Right lobe of liver (tissue), 6 donors: Measurements from ENCODE around the gene CERK. TPM values are rescaled to one million over a fixed set of nuclear protein-coding genes. Genes with fewer than 3 reads are reported as not detected.

Source experiments
- ATAC-seq, 4 donors: fragments of 200-7000 bp; cut with Tn5 transposase; one replicate each; pipeline ENCODE4 v1.9.1; 2020; ENCODE audit warnings: mild to moderate bottlenecking in 4 of 4, moderate library complexity in 4 of 4
- DNase-seq, 3 donors: peaks; one replicate each; pipeline ENCODE4 v3.0.0-alpha.2; 2020
- H3K27ac ChIP-seq, 3 donors: fragments of 200-600 bp; one replicate each; pipeline ENCODE4 v1.8.0; 2022
- H3K27me3 ChIP-seq, 2 donors: fragments of 200-600 bp; one replicate each; pipeline ENCODE4 v1.8.0; 2022
- H3K36me3 ChIP-seq, 4 donors: fragments of 200-600 bp; sonication (generic) in 1 of 4; one replicate each; pipeline versions ENCODE4 v1.5.1 to v1.8.0; 2017 to 2022; ENCODE audit warnings: control low read depth in 1 of 4
- H3K4me1 ChIP-seq, 4 donors: fragments of 200-600 bp; sonication (generic) in 1 of 4; one replicate each; pipeline versions ENCODE4 v1.5.1 to v1.8.0; 2017 to 2022; ENCODE audit warnings: control low read depth in 1 of 4
- H3K4me3 ChIP-seq, 3 donors: fragments of 200-600 bp; one replicate each; pipeline ENCODE4 v1.8.0; 2022
- H3K9me3 ChIP-seq, 4 donors: fragments of 200-600 bp; sonication (generic) in 1 of 4; one replicate each; pipeline versions ENCODE4 v1.5.1 to v1.8.0; 2017 to 2022; ENCODE audit warnings: control low read depth in 1 of 4
- CTCF ChIP-seq, 4 donors: fragments of 200-600 bp in 3 of 4; fragments of 450-650 bp in 1 of 4; IDR thresholded peaks; one replicate each; pipeline versions ENCODE4 v1.5.1 to v1.8.0; 2016 to 2022; ENCODE audit warnings: antibody characterized with exemption in 4 of 4, mild to moderate bottlenecking in 2 of 4
- POLR2A ChIP-seq: fragments of 450-650 bp; IDR thresholded peaks from one replicate; pipeline ENCODE4 v1.6.1; 2017; ENCODE audit warnings: antibody characterized with exemption, mild to moderate bottlenecking
- WGBS: methylation state at CpG from one replicate; pipeline ENCODE4 v1.1.6; 2018; ENCODE audit warnings: low coverage, low lambda C conversion rate; ENCODE audit not compliant: insufficient coverage; ENCODE audit errors: missing lambda C conversion rate; 5-methylcytosine and 5-hydroxymethylcytosine counted together
- intact Hi-C, 2 donors: fragments of 100-400 bp; cut with DNase I; formaldehyde crosslinking; loops; one replicate each; pipeline versions ENCODE4 v1.11.2 to v1.14.1; 2022
- total RNA-seq, 6 experiments: library from RNA; depleted of rRNA in 2 of 6; stranded (reverse); fragments of >200 nt in 2 of 6; fragmentation: NEBNext Ultra II Directional in 3 of 6; extraction: Animal tissue kit (Norgen Biotek cat#: 25700) in 3 of 6; gene quantifications; one replicate each; pipeline versions ENCODE4 v1.1.0 to v1.2.4, GENCODE V29; 2016 to 2023
- donor health status: DM: no; HTN: yes; CAD: no.
- donor health status: DM: no; HTN: no; CAD: no.
- donor health status: DM: no; HTN: no; CAD: no.
- donor health status: DM: no; HTN: yes; CAD: no.
- donor health status: DM: no; HTN: yes; CAD: no.

Gene CERK
- total RNA-seq, 6 experiments from 2014 or later = 9.6 to 27.5 (median 18.5) TPM

DNA sequence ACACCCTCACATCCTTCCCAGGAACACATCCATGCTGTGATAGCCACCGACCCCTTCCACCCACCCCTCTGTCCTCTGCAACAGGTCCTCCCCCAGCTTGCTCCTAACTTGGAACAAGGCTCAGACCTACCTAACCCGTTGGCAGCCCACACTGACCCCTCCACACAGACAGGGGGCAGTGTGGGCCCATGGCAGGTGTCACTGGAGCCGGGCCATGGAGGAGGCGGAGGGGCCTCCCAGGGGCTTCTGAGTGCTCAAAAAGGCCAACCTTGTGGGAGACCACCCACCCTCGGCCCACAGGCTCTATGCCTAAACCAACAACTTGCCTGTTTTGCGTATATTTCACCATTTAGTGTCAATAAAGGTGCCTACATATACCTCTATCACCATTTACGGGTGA is 57.0 kb downstream of the CERK start:
- intact Hi-C loops = no loop called here
- no peaks in the 10 kb centered on the region for H3K27me3 ChIP-seq
- peaks cover 0 to 9% (median 3%) of the 10 kb centered on the region in 4 donors for H3K36me3 ChIP-seq
- no peaks in the 10 kb centered on the region for H3K9me3 ChIP-seq
- DNase-seq (no peak), ATAC-seq (peak; percentile 7 to 47 (median 35))
- no peak overlapping the region for H3K27ac ChIP-seq
- H3K4me1 ChIP-seq = peaks cover 0 to 8% (median 2%) of the 10 kb centered on the region in 4 donors
- no peak overlapping the region for H3K4me3 ChIP-seq
- 65% methylated on average over 5 of the region's 7 CpGs for WGBS
- TF ChIP-seq POLR2A (no peak), CTCF (IDR thresholded peaks at IDR 0.05) (peak; percentile 20 to 49 (median 30))

DNA sequence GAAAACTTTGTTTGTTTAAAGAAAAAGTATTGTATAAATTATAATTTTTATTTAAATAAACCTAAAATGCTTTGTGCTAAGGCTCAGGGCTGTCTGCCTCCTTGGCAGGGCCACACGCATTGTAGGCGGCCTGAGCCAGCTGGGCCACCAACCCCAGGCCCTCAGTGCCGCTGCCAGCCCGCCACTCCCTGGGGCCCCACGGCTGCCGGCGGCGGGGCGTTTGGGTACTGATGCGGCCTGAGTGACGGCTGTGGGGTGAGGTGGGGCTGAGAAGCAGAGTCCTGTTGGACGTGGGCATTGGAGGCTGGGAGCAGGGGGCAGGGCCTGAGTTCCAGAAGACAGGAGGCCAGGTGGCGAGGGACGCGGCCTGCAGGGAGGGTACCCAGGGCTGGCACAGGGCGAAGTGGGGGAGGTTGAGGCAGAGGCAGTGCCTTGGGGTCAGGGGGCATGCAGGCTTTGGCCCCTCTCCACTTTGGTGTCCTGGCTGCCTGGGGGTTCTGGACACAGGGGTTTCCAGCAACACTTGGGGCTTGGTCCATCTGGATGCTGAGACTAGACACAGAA is 58.3 kb downstream of the CERK start:
- no peak for DNase-seq

DNA sequence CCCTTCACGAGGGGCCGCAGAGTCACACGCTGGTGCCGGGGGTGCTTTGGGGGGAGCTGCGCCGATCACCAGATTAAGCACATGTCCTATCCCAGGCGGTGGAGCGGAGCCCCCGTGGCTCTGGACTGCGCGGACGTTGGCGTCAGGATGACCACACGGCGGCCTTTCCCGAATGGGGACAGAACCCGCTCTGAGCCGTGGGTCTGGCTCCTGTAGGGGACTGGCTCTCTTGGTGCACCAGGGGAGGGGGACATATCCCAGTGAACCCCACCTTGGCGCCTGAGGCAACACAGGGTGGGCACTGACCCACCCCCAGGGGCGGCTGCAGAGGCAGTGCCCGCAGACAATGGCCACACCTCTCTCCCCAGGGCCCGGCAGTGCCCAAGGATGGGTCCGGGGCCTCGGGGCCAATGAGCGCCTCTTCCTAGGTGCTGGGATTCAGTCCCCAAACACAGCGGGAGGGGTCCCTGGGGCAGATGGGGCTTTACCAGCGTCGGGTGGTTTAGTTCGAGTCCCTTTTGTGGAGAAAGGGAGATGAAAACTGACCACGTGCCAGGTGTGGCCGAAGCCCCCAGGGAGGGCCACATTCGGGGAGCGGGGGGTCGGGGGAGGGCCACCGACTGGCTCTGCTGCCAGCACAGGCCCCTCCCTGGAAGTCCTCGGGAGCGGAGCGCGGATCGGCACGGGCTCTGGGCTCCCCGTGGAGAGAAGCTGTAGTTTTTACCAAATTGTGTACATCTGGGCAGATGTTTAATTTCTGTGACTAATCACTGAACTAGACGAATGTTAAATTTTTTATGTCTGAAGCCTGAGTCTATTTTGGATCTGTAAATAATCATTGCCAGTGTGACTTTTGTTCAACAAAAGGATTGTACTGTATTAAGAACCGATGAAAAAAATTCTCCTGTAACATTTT is 59.0 kb downstream of the CERK start:
- ATAC-seq = no peak
- H3K36me3 ChIP-seq = peaks cover 0 to 9% (median 3%) of the 10 kb centered on the region in 4 donors
- no peak overlapping the region for H3K4me3 ChIP-seq
- intact Hi-C loops = no loop called here
- H3K27ac ChIP-seq = no peak overlapping the region
- WGBS = 80% methylated on average over 5 of the region's 44 CpGs
- H3K9me3 ChIP-seq = no peaks in the 10 kb centered on the region
- no peaks in the 10 kb centered on the region for H3K27me3 ChIP-seq
- TF ChIP-seq POLR2A (no peak), CTCF (IDR thresholded peaks at IDR 0.05) (no peak)
- DNase-seq = no peak
- H3K4me1 ChIP-seq = peaks cover 0 to 5% (median 0%) of the 10 kb centered on the region in 4 donors

More for the DNA sequence above, 58.3 kb downstream of the CERK start:
- intact Hi-C loops = no loop called here
- Histone ChIP-seq H3K36me3 (peaks cover 0 to 9% (median 3%) of the 10 kb centered on the region in 4 donors), H3K27me3 (no peaks in the 10 kb centered on the region), H3K4me3 (no peak overlapping the region), H3K27ac (no peak overlapping the region), H3K9me3 (no peaks in the 10 kb centered on the region), H3K4me1 (peaks cover 0 to 5% (median 0%) of the 10 kb centered on the region in 4 donors)
- TF ChIP-seq CTCF (IDR thresholded peaks at IDR 0.05) (no peak), POLR2A (no peak)
- 78% methylated on average over 5 of the region's 16 CpGs for WGBS
- peak in 1 of 4 donors; percentile 4 for ATAC-seq

DNA sequence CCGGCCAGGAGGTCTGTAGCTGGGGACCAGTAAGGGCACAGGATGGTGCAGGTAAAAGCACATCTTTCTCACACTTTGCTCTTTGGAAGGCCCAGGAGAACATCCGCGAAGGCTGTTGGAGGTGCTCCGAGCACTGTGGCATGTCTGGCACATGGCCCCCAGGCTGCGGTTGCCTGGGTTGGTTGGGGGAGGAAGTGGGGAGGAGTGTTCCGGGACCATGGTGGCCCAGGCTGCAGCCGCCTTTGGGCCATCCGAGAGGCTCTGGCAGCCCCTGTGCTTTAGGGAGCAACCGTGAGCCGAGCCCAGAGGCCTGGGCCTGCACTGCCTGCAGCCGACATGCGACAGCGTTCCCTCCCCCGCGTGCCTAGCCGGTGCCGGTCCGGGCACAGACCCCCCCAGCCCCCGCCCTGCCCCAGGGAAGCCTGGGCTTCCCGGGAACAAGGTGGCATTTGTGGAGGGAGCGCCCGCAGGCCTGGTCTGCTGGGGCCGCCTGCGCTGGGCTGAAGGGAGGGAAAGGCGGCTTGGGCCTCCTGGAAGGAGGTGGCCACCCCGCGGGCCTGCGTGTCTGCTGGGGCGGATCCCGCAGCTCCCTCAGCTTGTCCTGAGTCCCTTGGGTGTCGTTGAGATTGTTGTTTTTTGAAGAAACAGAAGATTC is 59.9 kb downstream of the CERK start:
- H3K4me1 ChIP-seq = peaks cover 0 to 5% (median 0%) of the 10 kb centered on the region in 4 donors
- 77% methylated on average over 5 of the region's 31 CpGs for WGBS
- no peak overlapping the region for H3K27ac ChIP-seq
- no peak for ATAC-seq
- intact Hi-C loops = no loop called here
- no peak overlapping the region for H3K4me3 ChIP-seq
- no peak for TF ChIP-seq POLR2A
- TF ChIP-seq CTCF (IDR thresholded peaks at IDR 0.05) = no peak
- no peaks in the 10 kb centered on the region for H3K27me3 ChIP-seq
- no peak for DNase-seq
- H3K9me3 ChIP-seq = no peaks in the 10 kb centered on the region
- H3K36me3 ChIP-seq = peaks cover 0 to 9% (median 3%) of the 10 kb centered on the region in 4 donors
